Lower leg skin (tissue), 3 donors: Measurements from ENCODE around the gene ZNF488.

Experiments
- POLR2A ChIP-seq, 2 donors: fragments of 450-650 bp; IDR thresholded peaks; one replicate each; pipeline ENCODE4 v1.6.1; 2016 to 2017; ENCODE audit warnings: antibody characterized with exemption in 2 of 2, mild to moderate bottlenecking in 1 of 2, moderate library complexity in 1 of 2
- TF ChIP-seq, protein P1 (sequence below), 3 donors: fragments of 450-650 bp; IDR thresholded peaks; one replicate each; pipeline ENCODE4 v1.5.1; 2016; ENCODE audit warnings: antibody characterized with exemption in 3 of 3, mild to moderate bottlenecking in 3 of 3, moderate library complexity in 2 of 3

DNA sequence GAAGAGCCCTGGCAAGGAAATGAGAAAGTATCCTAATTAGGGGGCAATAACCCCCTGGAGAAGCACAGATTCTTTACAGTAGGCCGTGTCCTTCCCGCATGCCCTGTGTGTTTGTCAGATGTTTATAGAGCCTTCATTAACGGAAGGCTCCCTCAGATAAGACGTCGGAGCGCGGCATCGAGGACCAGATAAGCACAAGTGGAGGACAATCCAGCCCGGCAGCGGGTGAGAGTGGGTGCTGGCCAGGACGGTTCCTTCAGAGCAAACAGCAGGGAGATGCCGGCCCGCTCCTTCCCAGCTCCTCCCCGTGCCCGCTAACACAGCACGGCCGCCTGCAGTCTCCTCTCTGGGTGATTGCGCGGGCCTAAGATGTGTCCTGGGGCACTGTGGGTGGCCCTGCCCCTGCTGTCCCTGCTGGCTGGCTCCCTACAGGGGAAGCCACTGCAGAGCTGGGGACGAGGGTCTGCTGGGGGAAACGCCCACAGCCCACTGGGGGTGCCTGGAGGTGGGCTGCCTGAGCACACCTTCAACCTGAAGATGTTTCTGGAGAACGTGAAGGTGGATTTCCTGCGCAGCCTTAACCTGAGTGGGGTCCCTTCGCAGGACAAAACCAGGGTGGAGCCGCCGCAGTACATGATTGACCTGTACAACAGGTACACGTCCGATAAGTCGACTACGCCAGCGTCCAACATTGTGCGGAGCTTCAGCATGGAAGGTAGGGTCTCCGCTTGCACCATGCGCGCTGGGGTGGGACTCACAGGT, 61.6 kb downstream of the ZNF488 start, which contains the start of gene GDF2:
- TF ChIP-seq, protein P1, sequence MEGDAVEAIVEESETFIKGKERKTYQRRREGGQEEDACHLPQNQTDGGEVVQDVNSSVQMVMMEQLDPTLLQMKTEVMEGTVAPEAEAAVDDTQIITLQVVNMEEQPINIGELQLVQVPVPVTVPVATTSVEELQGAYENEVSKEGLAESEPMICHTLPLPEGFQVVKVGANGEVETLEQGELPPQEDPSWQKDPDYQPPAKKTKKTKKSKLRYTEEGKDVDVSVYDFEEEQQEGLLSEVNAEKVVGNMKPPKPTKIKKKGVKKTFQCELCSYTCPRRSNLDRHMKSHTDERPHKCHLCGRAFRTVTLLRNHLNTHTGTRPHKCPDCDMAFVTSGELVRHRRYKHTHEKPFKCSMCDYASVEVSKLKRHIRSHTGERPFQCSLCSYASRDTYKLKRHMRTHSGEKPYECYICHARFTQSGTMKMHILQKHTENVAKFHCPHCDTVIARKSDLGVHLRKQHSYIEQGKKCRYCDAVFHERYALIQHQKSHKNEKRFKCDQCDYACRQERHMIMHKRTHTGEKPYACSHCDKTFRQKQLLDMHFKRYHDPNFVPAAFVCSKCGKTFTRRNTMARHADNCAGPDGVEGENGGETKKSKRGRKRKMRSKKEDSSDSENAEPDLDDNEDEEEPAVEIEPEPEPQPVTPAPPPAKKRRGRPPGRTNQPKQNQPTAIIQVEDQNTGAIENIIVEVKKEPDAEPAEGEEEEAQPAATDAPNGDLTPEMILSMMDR (IDR thresholded peaks at IDR 0.05), result no peak
- TF ChIP-seq POLR2A (IDR thresholded peaks at IDR 0.05), result no peak
